Activated CD4-positive, alpha-beta T cell treated with anti-CD3 and anti-CD28 coated beads for 36 hours (primary cell): Measurements from ENCODE around the gene ME1. TPM values are rescaled to one million over a fixed set of nuclear protein-coding genes. Genes with fewer than 3 reads are reported as not detected.
"Not testable (repeated sequence)": the region's sequence is repeated elsewhere in the genome, so short reads cannot be mapped to it uniquely, and the experiment has no call there.

Experiments
- ATAC-seq: fragments of 200-7000 bp; cut with Tn5 transposase; one replicate; pipeline ENCODE4 v1.10.0; 2021; ENCODE audit warnings: mild to moderate bottlenecking, moderate library complexity
- CTCF ChIA-PET: fragments of 350-600 bp; sonication (Branson Sonifier 250); formaldehyde crosslinking; loops from one replicate; lab custom pipeline; 2021; ENCODE audit warnings: antibody characterized with exemption; lab: Charles Lee
- POLR2A ChIA-PET: fragments of 350-600 bp; sonication (Branson Sonifier 250); formaldehyde crosslinking; loops from one replicate; lab custom pipeline; 2021; ENCODE audit warnings: antibody characterized with exemption, inconsistent platforms; lab: Charles Lee
- DNase-seq: peaks from one replicate; pipeline ENCODE4 v3.0.0-alpha.2; 2020
- H3K27ac Mint-ChIP-seq: one replicate; pipeline ENCODE4 v1.8.0; 2021; ENCODE audit warnings: mixed read lengths
- H3K27me3 Mint-ChIP-seq: one replicate; pipeline ENCODE4 v1.8.0; 2021; ENCODE audit warnings: mixed read lengths
- H3K36me3 Mint-ChIP-seq: one replicate; pipeline ENCODE4 v1.8.0; 2021; ENCODE audit warnings: low read depth, mixed read lengths
- H3K4me1 Mint-ChIP-seq: one replicate; pipeline ENCODE4 v1.8.0; 2021; ENCODE audit warnings: mixed read lengths
- H3K4me3 Mint-ChIP-seq: one replicate; pipeline ENCODE4 v1.8.0; 2021; ENCODE audit warnings: mild to moderate bottlenecking, moderate library complexity, mixed read lengths
- H3K9me3 Mint-ChIP-seq: one replicate; pipeline ENCODE4 v1.8.0; 2021; ENCODE audit warnings: low read depth, mixed read lengths
- intact Hi-C, 2 experiments: fragments of 100-400 bp; cut with DNase I in 1 of 2; cut with micrococcal nuclease in 1 of 2; formaldehyde crosslinking; loops; one replicate each; pipeline versions ENCODE4 v1.14.2 to v1.15.1; 2022 to 2024; cut with DNase I, micrococcal nuclease
- total RNA-seq, 2 experiments: library from RNA; stranded (reverse); gene quantifications; one replicate each; pipeline ENCODE4 v1.2.3, GENCODE V29; 2021

The ME1 gene
- total RNA-seq, 2 experiments from 2014 or later: 0.05 TPM

GRCh38 chr6:83462524-83462923 lies 31.7 kb upstream of the ME1 start:
- CTCF ChIA-PET: interaction anchor here (0.6 kb wide), 1 partner anchor 1273 kb away, joined by 3 read pairs; no protein-coding TSS in a partner anchor
- H3K27me3 Mint-ChIP-seq: no peaks in the 10 kb centered on the region
- H3K9me3 Mint-ChIP-seq: no peaks in the 10 kb centered on the region
- DNase-seq: no peak
- no peaks in the 10 kb centered on the region for H3K36me3 Mint-ChIP-seq
- no peaks in the 10 kb centered on the region for H3K4me1 Mint-ChIP-seq
- H3K27ac Mint-ChIP-seq: no peak overlapping the region
- intact Hi-C loops: no loop called here
- H3K4me3 Mint-ChIP-seq: no peak overlapping the region
- POLR2A ChIA-PET: no interaction called here
- ATAC-seq: no peak

GRCh38 chr6:83461438-83461837 lies 30.6 kb upstream of the ME1 start:
- POLR2A ChIA-PET: no interaction called here
- no peak overlapping the region for H3K27ac Mint-ChIP-seq
- H3K9me3 Mint-ChIP-seq: no peaks in the 10 kb centered on the region
- H3K27me3 Mint-ChIP-seq: no peaks in the 10 kb centered on the region
- H3K4me1 Mint-ChIP-seq: no peaks in the 10 kb centered on the region
- no peak overlapping the region for H3K4me3 Mint-ChIP-seq
- ATAC-seq (no peak), DNase-seq (no peak)
- CTCF ChIA-PET: no interaction called here
- intact Hi-C loops: no loop called here
- H3K36me3 Mint-ChIP-seq: no peaks in the 10 kb centered on the region

- no peaks in the 10 kb centered on the region for H3K4me1 Mint-ChIP-seq
- no peak overlapping the region for H3K4me3 Mint-ChIP-seq
- no peak overlapping the region for H3K27ac Mint-ChIP-seq
- H3K27me3 Mint-ChIP-seq: no peaks in the 10 kb centered on the region
- DNase-seq (no peak), ATAC-seq (no peak)
- intact Hi-C loops: no loop called here
- ChIA-PET POLR2A (no interaction called here), CTCF (no interaction called here)
- no peaks in the 10 kb centered on the region for H3K9me3 Mint-ChIP-seq
- no peaks in the 10 kb centered on the region for H3K36me3 Mint-ChIP-seq
These were observed 28.8 kb upstream of the ME1 start for GRCh38 chr6:83459663-83460062.

DNA sequence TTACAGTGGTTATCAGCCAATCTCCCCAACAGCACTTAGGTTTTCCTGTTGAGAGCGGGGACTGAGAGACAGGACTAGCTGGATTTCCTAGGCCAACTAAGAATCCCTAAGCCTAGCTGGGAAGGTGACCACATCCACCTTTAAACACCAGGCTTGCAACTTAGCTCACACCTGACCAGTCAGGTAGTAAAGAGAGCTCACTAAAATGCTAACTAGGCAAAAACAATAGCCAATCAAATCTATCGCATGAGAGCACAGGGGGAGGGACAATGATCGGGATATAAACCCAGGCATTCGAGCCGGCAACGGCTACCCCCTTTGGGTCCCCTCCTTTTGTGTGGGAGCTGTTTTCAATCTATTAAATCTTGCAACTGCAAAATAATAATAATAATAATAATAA lies 19.2 kb upstream of the ME1 start:
- H3K27ac Mint-ChIP-seq, H3K27me3 Mint-ChIP-seq, H3K36me3 Mint-ChIP-seq, intact Hi-C loops, CTCF ChIA-PET, ATAC-seq, H3K4me1 Mint-ChIP-seq, H3K9me3 Mint-ChIP-seq, POLR2A ChIA-PET, DNase-seq, H3K4me3 Mint-ChIP-seq: not testable (repeated sequence)

- H3K4me3 Mint-ChIP-seq, H3K4me1 Mint-ChIP-seq, H3K36me3 Mint-ChIP-seq, H3K27ac Mint-ChIP-seq, intact Hi-C loops, DNase-seq, CTCF ChIA-PET, POLR2A ChIA-PET, ATAC-seq, H3K27me3 Mint-ChIP-seq, H3K9me3 Mint-ChIP-seq: not testable (repeated sequence)
These were observed 13.3 kb upstream of the ME1 start for GRCh38 chr6:83444086-83444699.

DNA sequence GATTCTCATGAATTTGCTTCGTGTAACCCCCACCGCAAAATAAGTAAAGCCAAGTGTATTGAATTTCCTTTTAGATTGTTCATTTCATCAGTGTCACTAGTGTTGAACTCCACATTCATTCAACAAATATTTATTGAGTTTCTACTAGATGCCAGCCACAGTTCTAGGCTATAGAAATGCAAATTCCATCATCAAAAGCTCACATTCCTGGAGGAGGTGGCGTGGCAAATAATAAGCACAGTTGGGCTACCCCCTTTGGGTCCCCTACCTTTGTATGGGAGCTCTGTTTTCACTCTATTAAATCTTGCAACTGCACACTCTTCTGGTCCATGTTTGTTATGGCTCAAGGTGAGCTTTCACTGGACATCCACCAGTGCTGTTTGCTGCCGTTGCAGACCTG lies 12.7 kb upstream of the ME1 start:
- no peak overlapping the region for H3K27ac Mint-ChIP-seq
- no peaks in the 10 kb centered on the region for H3K4me1 Mint-ChIP-seq
- POLR2A ChIA-PET: no interaction called here
- H3K9me3 Mint-ChIP-seq: no peaks in the 10 kb centered on the region
- no peaks in the 10 kb centered on the region for H3K27me3 Mint-ChIP-seq
- ATAC-seq (no peak), DNase-seq (no peak)
- CTCF ChIA-PET: no interaction called here
- no peak overlapping the region for H3K4me3 Mint-ChIP-seq
- intact Hi-C loops: no loop called here
- no peaks in the 10 kb centered on the region for H3K36me3 Mint-ChIP-seq

GRCh38 chr6:83442752-83443151 lies 11.9 kb upstream of the ME1 start:
- no peaks in the 10 kb centered on the region for H3K27me3 Mint-ChIP-seq
- intact Hi-C loops: no loop called here
- H3K9me3 Mint-ChIP-seq: no peaks in the 10 kb centered on the region
- H3K36me3 Mint-ChIP-seq: no peaks in the 10 kb centered on the region
- DNase-seq: no peak
- ATAC-seq: no peak
- ChIA-PET CTCF (no interaction called here), POLR2A (no interaction called here)
- no peak overlapping the region for H3K27ac Mint-ChIP-seq
- no peak overlapping the region for H3K4me3 Mint-ChIP-seq
- H3K4me1 Mint-ChIP-seq: no peaks in the 10 kb centered on the region

GRCh38 chr6:83439201-83439600 lies 8.3 kb upstream of the ME1 start:
- Mint-ChIP-seq H3K4me3 (no peak overlapping the region), H3K9me3 (no peaks in the 10 kb centered on the region), H3K27ac (no peak overlapping the region), H3K4me1 (no peaks in the 10 kb centered on the region), H3K27me3 (no peaks in the 10 kb centered on the region), H3K36me3 (no peaks in the 10 kb centered on the region)
- intact Hi-C loops: no loop called here
- ChIA-PET CTCF (no interaction called here), POLR2A (no interaction called here)
- ATAC-seq (no peak), DNase-seq (no peak)

DNA sequence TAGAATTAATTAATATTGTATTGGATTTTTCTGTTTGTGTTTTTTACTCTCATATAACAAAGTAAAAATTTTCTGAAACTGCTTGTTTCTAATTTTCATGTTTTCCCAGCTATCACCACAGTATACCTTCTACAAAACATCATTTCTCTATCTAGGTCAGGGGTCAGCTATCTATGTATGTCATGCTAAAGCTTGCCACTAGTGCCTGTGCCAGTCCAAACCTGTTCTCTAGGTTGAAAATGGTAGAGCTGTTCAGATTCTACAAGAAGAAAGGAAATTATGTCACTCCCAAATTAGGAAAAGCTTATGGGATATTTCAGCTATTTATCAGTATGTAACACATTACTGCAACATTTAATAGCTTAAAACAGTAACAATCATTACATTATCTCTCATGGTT lies 5.8 kb upstream of the ME1 start:
- ChIA-PET POLR2A (no interaction called here), CTCF (interaction anchor here (0.6 to 1.4 kb wide), 3 partner anchors 18 to 699 kb away, joined by 3 to 5 read pairs (median 4); no protein-coding TSS in a partner anchor)
- H3K27ac Mint-ChIP-seq: no peak overlapping the region
- intact Hi-C loops: no loop called here
- H3K36me3 Mint-ChIP-seq: no peaks in the 10 kb centered on the region
- DNase-seq (no peak), ATAC-seq (no peak)
- H3K9me3 Mint-ChIP-seq: no peaks in the 10 kb centered on the region
- H3K4me3 Mint-ChIP-seq: no peak overlapping the region
- no peaks in the 10 kb centered on the region for H3K4me1 Mint-ChIP-seq
- no peaks in the 10 kb centered on the region for H3K27me3 Mint-ChIP-seq

DNA sequence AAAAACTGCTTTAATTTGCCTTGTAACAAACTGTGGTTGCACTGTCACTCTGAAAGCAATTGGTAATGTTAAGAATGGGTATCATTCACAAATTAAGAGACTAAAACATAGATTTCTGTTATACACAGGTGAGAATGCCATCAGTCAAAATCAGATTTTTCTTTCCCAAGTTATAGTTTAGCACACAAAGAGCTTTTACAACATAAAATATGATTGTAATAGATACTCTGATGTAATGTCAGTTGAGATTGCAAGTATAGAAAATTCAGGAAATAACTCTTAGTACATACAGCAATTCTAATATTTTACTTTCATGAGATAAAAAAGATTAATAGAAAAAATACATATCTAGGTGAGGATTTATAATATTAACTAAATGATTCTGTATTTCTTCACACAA lies 2.3 kb upstream of the ME1 start:
- Mint-ChIP-seq H3K36me3 (no peaks in the 10 kb centered on the region), H3K9me3 (no peaks in the 10 kb centered on the region), H3K27ac (no peak overlapping the region), H3K4me3 (no peak overlapping the region), H3K27me3 (peaks cover 22% of the 10 kb centered on the region), H3K4me1 (no peaks in the 10 kb centered on the region)
- ATAC-seq: no peak
- intact Hi-C loops: no loop called here
- POLR2A ChIA-PET: no interaction called here
- DNase-seq: no peak
- CTCF ChIA-PET: no interaction called here

DNA sequence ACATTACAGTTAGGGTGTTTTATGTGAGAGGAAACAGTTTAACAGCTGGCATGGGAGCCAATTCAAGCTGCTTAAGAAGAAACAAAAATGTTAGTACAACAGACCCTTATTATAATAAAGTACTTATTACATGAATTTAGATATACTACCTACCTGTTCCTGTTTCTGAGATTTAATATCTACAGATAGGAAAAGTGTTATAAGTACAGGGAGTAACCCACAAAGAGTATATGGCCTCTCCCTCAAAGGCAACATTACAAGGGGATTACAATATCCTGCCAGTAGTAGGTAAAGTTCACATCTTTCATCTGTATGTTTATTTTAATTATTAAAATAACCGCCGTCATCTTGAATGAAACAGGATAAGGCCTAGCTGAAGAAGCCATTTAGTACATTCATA lies 1.8 kb upstream of the ME1 start:
- no peaks in the 10 kb centered on the region for H3K4me1 Mint-ChIP-seq
- ChIA-PET CTCF (no interaction called here), POLR2A (no interaction called here)
- DNase-seq (no peak), ATAC-seq (no peak)
- H3K27ac Mint-ChIP-seq: no peak overlapping the region
- H3K36me3 Mint-ChIP-seq: no peaks in the 10 kb centered on the region
- intact Hi-C loops: no loop called here
- no peaks in the 10 kb centered on the region for H3K9me3 Mint-ChIP-seq
- H3K4me3 Mint-ChIP-seq: no peak overlapping the region
- H3K27me3 Mint-ChIP-seq: peaks cover 22% of the 10 kb centered on the region

GRCh38 chr6:83431545-83432155 lies 799 bp upstream of the ME1 start:
- ATAC-seq (no peak), DNase-seq (no peak)
- H3K27me3 Mint-ChIP-seq: peaks cover 25% of the 10 kb centered on the region
- no peak overlapping the region for H3K27ac Mint-ChIP-seq
- no peaks in the 10 kb centered on the region for H3K4me1 Mint-ChIP-seq
- H3K36me3 Mint-ChIP-seq: no peaks in the 10 kb centered on the region
- ChIA-PET POLR2A (no interaction called here), CTCF (no interaction called here)
- no peak overlapping the region for H3K4me3 Mint-ChIP-seq
- intact Hi-C loops: no loop called here
- H3K9me3 Mint-ChIP-seq: no peaks in the 10 kb centered on the region
